PFSK-1 (cell line): Measurements from ENCODE around the gene C1orf21.

ENCODE experiments used
- FOXP2 ChIP-seq: optimal IDR thresholded peaks from 2 replicates; pipeline ENCODE3; 2011; ENCODE audit warnings: borderline replicate concordance, control low read depth, inconsistent platforms; ENCODE audit not compliant: insufficient read depth; ENCODE audit errors: extremely low read length, extremely low read depth
- POLR2AphosphoS5 ChIP-seq: IDR thresholded peaks from 2 replicates; pipeline ENCODE4 v1.6.1; 2012; ENCODE audit warnings: low read depth, mild to moderate bottlenecking, control low read depth, low read length, moderate library complexity
- REST ChIP-seq, 2 experiments: IDR thresholded peaks; 2 replicates each; pipeline versions ENCODE4 v1.6.1 to v1.8.0; 2011 to 2012; ENCODE audit warnings: low read depth in 2 of 2, low read length in 2 of 2, control low read depth in 1 of 2, inconsistent platforms in 1 of 2, mild to moderate bottlenecking in 1 of 2, moderate library complexity in 1 of 2; ENCODE audit not compliant: insufficient read depth in 1 of 2
- SIN3A ChIP-seq: IDR thresholded peaks from 2 replicates; pipeline ENCODE4 v1.6.1; 2012; ENCODE audit warnings: mild to moderate bottlenecking, low read length, moderate library complexity, borderline replicate concordance; ENCODE audit not compliant: insufficient read depth
- TAF1 ChIP-seq: IDR thresholded peaks from 2 replicates; pipeline ENCODE4 v1.6.1; 2012; ENCODE audit warnings: low read length, control low read depth, borderline replicate concordance; ENCODE audit not compliant: insufficient read depth

The C1orf21 gene

GRCh38 chr1:184672013-184672726, 285.3 kb downstream of the C1orf21 start:
- TF ChIP-seq REST (IDR thresholded peaks at IDR 0.05; ENCODE audit: insufficient read depth in 1 of 2, low read depth in 2 of 2, low read length in 2 of 2) (no peak), SIN3A (no peak), POLR2AphosphoS5 (no peak), TAF1 (no peak), FOXP2 (no peak)

DNA sequence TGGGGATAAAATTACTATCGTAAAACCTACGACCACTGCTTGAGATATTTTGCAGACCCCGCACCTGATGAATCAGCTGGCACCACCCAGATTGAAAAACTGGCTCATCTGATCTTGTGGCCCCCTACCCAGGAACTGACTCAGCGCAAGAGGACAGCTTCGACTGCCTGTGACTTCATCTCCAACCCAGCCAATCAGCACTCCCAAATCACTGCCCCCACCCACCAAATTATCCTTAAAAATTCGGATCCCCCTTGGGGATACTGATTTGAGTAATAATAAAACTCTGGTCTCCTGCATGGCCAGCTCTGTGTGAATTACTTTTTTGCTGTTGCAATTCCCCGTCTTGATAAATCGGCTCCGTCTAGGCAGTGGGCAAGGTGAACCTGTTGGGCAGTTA, 286.5 kb downstream of the C1orf21 start:
- TF ChIP-seq POLR2AphosphoS5 (no peak), SIN3A (no peak), FOXP2 (no peak), TAF1 (no peak), REST (IDR thresholded peaks at IDR 0.05; ENCODE audit: insufficient read depth in 1 of 2, low read depth in 2 of 2, low read length in 2 of 2) (no peak)

DNA sequence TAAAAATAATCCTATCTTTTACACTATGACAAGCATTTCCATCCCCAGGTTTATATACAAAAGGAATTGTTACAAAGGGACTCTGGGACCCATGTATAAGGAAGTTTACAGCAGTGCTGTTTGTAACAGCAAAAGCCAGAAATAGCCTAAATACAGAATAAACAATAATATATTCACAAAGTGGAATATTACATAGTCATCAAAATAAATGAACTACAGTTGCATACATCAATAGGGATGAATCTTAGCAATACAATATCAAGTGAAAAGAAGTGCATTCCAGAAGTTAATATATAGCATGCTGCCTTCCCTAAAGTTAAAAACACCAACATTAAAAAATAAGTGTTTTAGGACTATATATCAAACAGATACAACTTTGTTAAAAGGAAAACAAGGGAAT, 290.5 kb downstream of the C1orf21 start:
- TF ChIP-seq TAF1, result no peak
- TF ChIP-seq POLR2AphosphoS5, result no peak
- TF ChIP-seq SIN3A, result no peak
- no peak for TF ChIP-seq FOXP2
- TF ChIP-seq REST (IDR thresholded peaks at IDR 0.05; ENCODE audit: insufficient read depth in 1 of 2, low read depth in 2 of 2, low read length in 2 of 2), result no peak
